HG02571 (cell line): ENCODE measurements around the gene ATP6V1F.

Experiments
- ATAC-seq: cut with Tn5 transposase; IDR thresholded peaks from one replicate; pipeline ENCODE4 v1.9.1; 2021; ENCODE audit warnings: mild to moderate bottlenecking, moderate library complexity; ENCODE audit not compliant: unreplicated experiment

The ATP6V1F gene

GRCh38 chr7:128847721-128848211 lies 14.9 kb upstream of the ATP6V1F start:
- no peak for ATAC-seq

- no peak for ATAC-seq
Measured at GRCh38 chr7:128848289-128849155, 14.1 kb upstream of the ATP6V1F start.

GRCh38 chr7:128849156-128849515 lies 13.5 kb upstream of the ATP6V1F start:
- ATAC-seq, result no peak

GRCh38 chr7:128849804-128850490 lies 12.7 kb upstream of the ATP6V1F start:
- no peak for ATAC-seq

GRCh38 chr7:128852537-128853254 lies 10.0 kb upstream of the ATP6V1F start:
- ATAC-seq, result no peak

GRCh38 chr7:128853799-128854198 lies 8.9 kb upstream of the ATP6V1F start:
- ATAC-seq, result no peak

GRCh38 chr7:128854396-128854795 lies 8.3 kb upstream of the ATP6V1F start:
- ATAC-seq, result no peak

- ATAC-seq, result no peak
Measured at GRCh38 chr7:128855559-128855958, 7.1 kb upstream of the ATP6V1F start.

GRCh38 chr7:128856001-128856718 lies 6.5 kb upstream of the ATP6V1F start:
- no peak for ATAC-seq

GRCh38 chr7:128858380-128859231 lies 4.0 kb upstream of the ATP6V1F start:
- no peak for ATAC-seq

- no peak for ATAC-seq
Measured at GRCh38 chr7:128859232-128860157, 3.2 kb upstream of the ATP6V1F start.

- no peak for ATAC-seq
Measured at GRCh38 chr7:128860158-128861073, 2.2 kb upstream of the ATP6V1F start.

- no peak for ATAC-seq
Measured at GRCh38 chr7:128861957-128862570, 592 bp upstream of the ATP6V1F start.

GRCh38 chr7:128863433-128863989 lies 855 bp downstream of the ATP6V1F start:
- ATAC-seq, result peak; percentile 30

GRCh38 chr7:128865303-128865702 lies 2.6 kb downstream of the ATP6V1F start:
- ATAC-seq, result no peak

GRCh38 chr7:128865996-128866877 lies 3.6 kb downstream of the ATP6V1F start:
- no peak for ATAC-seq
